Measurements from ENCODE around the gene ARAP1. TPM values are rescaled to one million over a fixed set of nuclear protein-coding genes. Genes with fewer than 3 reads are reported as not detected.

The ARAP1 gene
- total RNA-seq, 1 donor from 2014 or later: 79.0 TPM

- TF ChIP-seq CTCF (conservative IDR thresholded peaks at IDR 0.05): no peak
- Mint-ChIP-seq H3K9me3 (no peaks in the 10 kb centered on the region), H3K27me3 (ENCODE audit: low read depth) (no peaks in the 10 kb centered on the region), H3K36me3 (ENCODE audit: low read depth) (peaks cover 8% of the 10 kb centered on the region), H3K4me3 (no peak overlapping the region), H3K27ac (ENCODE audit: unreplicated experiment) (no peak overlapping the region), H3K4me1 (peaks cover 1% of the 10 kb centered on the region)
- DNase-seq (ENCODE audit: low read depth, low spot score): no peak
These were observed 22.0 kb downstream of the ARAP1 start for GRCh38 chr11:72730243-72730642.

GRCh38 chr11:72727521-72727920 is 24.7 kb downstream of the ARAP1 start:
- H3K9me3 Mint-ChIP-seq: no peaks in the 10 kb centered on the region
- peaks cover 6% of the 10 kb centered on the region for H3K4me1 Mint-ChIP-seq
- peaks cover 8% of the 10 kb centered on the region for H3K36me3 Mint-ChIP-seq (ENCODE audit: low read depth)
- H3K27me3 Mint-ChIP-seq (ENCODE audit: low read depth): no peaks in the 10 kb centered on the region
- no peak for TF ChIP-seq CTCF (conservative IDR thresholded peaks at IDR 0.05)
- H3K27ac Mint-ChIP-seq (ENCODE audit: unreplicated experiment): peak overlapping the region; percentile 50
- no peak overlapping the region for H3K4me3 Mint-ChIP-seq
- no peak for DNase-seq (ENCODE audit: low read depth, low spot score)

GRCh38 chr11:72726266-72727220 is 25.7 kb downstream of the ARAP1 start:
- H3K36me3 Mint-ChIP-seq (ENCODE audit: low read depth): peaks cover 7% of the 10 kb centered on the region
- H3K4me1 Mint-ChIP-seq: peaks cover 16% of the 10 kb centered on the region
- no peak overlapping the region for H3K4me3 Mint-ChIP-seq
- no peaks in the 10 kb centered on the region for H3K9me3 Mint-ChIP-seq
- DNase-seq (ENCODE audit: low read depth, low spot score): no peak
- peak overlapping the region; percentile 62 for H3K27ac Mint-ChIP-seq (ENCODE audit: unreplicated experiment)
- no peaks in the 10 kb centered on the region for H3K27me3 Mint-ChIP-seq (ENCODE audit: low read depth)
- no peak for TF ChIP-seq CTCF (conservative IDR thresholded peaks at IDR 0.05)

GRCh38 chr11:72725724-72726028 is 26.5 kb downstream of the ARAP1 start:
- Mint-ChIP-seq H3K9me3 (no peaks in the 10 kb centered on the region), H3K4me1 (peaks cover 19% of the 10 kb centered on the region), H3K27ac (ENCODE audit: unreplicated experiment) (peak overlapping the region; percentile 79), H3K36me3 (ENCODE audit: low read depth) (peaks cover 1% of the 10 kb centered on the region), H3K27me3 (ENCODE audit: low read depth) (no peaks in the 10 kb centered on the region), H3K4me3 (no peak overlapping the region)
- DNase-seq (ENCODE audit: low read depth, low spot score): no peak
- TF ChIP-seq CTCF (conservative IDR thresholded peaks at IDR 0.05): no peak

GRCh38 chr11:72724851-72725723 is 27.1 kb downstream of the ARAP1 start:
- peaks cover 19% of the 10 kb centered on the region for H3K4me1 Mint-ChIP-seq
- H3K36me3 Mint-ChIP-seq (ENCODE audit: low read depth): no peaks in the 10 kb centered on the region
- H3K27me3 Mint-ChIP-seq (ENCODE audit: low read depth): no peaks in the 10 kb centered on the region
- TF ChIP-seq CTCF (conservative IDR thresholded peaks at IDR 0.05): peak; percentile 95
- H3K4me3 Mint-ChIP-seq: no peak overlapping the region
- H3K9me3 Mint-ChIP-seq: no peaks in the 10 kb centered on the region
- peak; percentile 80 for DNase-seq (ENCODE audit: low read depth, low spot score)
- peak overlapping the region; percentile 79 for H3K27ac Mint-ChIP-seq (ENCODE audit: unreplicated experiment)

Measured in neural crest cell (in vitro differentiated cells).